Endothelial cell of umbilical vein (primary cell): ENCODE results near the gene TMEM81. TPM values are rescaled to one million over a fixed set of nuclear protein-coding genes. Genes with fewer than 3 reads are reported as not detected.

ENCODE experiments used
- BruUV-seq: library from RNA; stranded (reverse); fragments of 400-500 nt; replicated peaks from 2 replicates; lab custom pipeline; 2021; lab: Mats Ljungman, UMichigan
- CTCF ChIA-PET: fragments of 300-600, 350-600 bp; sonication (Branson Sonifier 250); formaldehyde crosslinking; loops from one replicate; lab custom pipeline; 2021; ENCODE audit warnings: antibody characterized with exemption, inconsistent platforms; lab: Charles Lee
- POLR2A ChIA-PET: fragments of 300-600, 350-600 bp; sonication (Branson Sonifier 250); formaldehyde crosslinking; loops from one replicate; lab custom pipeline; 2021; ENCODE audit warnings: antibody characterized with exemption, inconsistent platforms; lab: Charles Lee
- DNase-seq: peaks from one replicate; pipeline ENCODE4 v3.0.0-alpha.2; 2011; ENCODE audit warnings: low read depth, low spot score
- FAIRE-seq: peaks from 2 replicates; lab custom pipeline; 2011; peaks lifted over from hg19 to GRCh38; lab: Jason Lieb, UNC
- H2AFZ ChIP-seq: 2 replicates; pipeline ENCODE4 v1.6.0; 2012; ENCODE audit warnings: low read depth, low read length, control low read depth, inconsistent platforms
- H3K27ac ChIP-seq: 2 replicates; pipeline ENCODE4 v1.5.1; 2011; ENCODE audit warnings: low read depth, mild to moderate bottlenecking, control low read depth, low read length, moderate library complexity; ENCODE audit not compliant: insufficient read depth
- H3K27me3 ChIP-seq, 2 experiments: 2 replicates each; pipeline versions ENCODE4 v1.6.0 to v1.6.1; 2011; ENCODE audit warnings: low read length in 2 of 2, mixed read lengths in 1 of 2; ENCODE audit not compliant: control insufficient read depth in 2 of 2, insufficient read depth in 2 of 2
- H3K36me3 ChIP-seq, 2 experiments: 2 replicates in 1 of 2; 3 replicates in 1 of 2; pipeline ENCODE4 v1.5.1; 2011; ENCODE audit warnings: low read length in 2 of 2, mild to moderate bottlenecking in 1 of 2, moderate library complexity in 1 of 2; ENCODE audit not compliant: control insufficient read depth in 2 of 2, insufficient read depth in 2 of 2; ENCODE audit errors: extremely low read depth in 1 of 2
- H3K4me1 ChIP-seq: 3 replicates; pipeline ENCODE4 v1.5.1; 2011; ENCODE audit warnings: mild to moderate bottlenecking, low read length; ENCODE audit not compliant: control insufficient read depth, insufficient read depth; ENCODE audit errors: extremely low read depth
- H3K4me2 ChIP-seq: 2 replicates; pipeline ENCODE4 v1.6.1; 2011; ENCODE audit warnings: low read length, control low read depth, mixed read lengths; ENCODE audit not compliant: insufficient read depth
- H3K4me3 ChIP-seq, 3 experiments: fragments of 200-600 bp in 1 of 3; sonication (generic), shearing (Covaris generic) in 1 of 3; replicated peaks in 1 of 3; 2 replicates each; pipeline ENCODE4 v1.5.1; 2011 to 2016; ENCODE audit warnings: control low read depth in 3 of 3, low read length in 3 of 3, mild to moderate bottlenecking in 2 of 3, inconsistent platforms in 1 of 3, low read depth in 1 of 3, moderate library complexity in 1 of 3; ENCODE audit not compliant: insufficient read depth in 1 of 3
- H3K79me2 ChIP-seq: 2 replicates; pipeline ENCODE4 v1.6.0; 2012; ENCODE audit warnings: low read length, inconsistent platforms; ENCODE audit not compliant: control insufficient read depth, insufficient read depth
- H3K9ac ChIP-seq: replicated peaks from 2 replicates; pipeline ENCODE3; 2011; ENCODE audit warnings: low read length, control low read depth; ENCODE audit not compliant: insufficient read depth; ENCODE audit errors: extremely low read depth
- H3K9me1 ChIP-seq: replicated peaks from 3 replicates; pipeline ENCODE4 v1.6.0; 2011; ENCODE audit warnings: mild to moderate bottlenecking, low read length; ENCODE audit not compliant: control insufficient read depth, insufficient read depth; ENCODE audit errors: extremely low read depth
- H3K9me3 ChIP-seq: replicated peaks from 2 replicates; pipeline ENCODE4 v1.5.1; 2012; ENCODE audit warnings: low read length, inconsistent platforms; ENCODE audit not compliant: control insufficient read depth, insufficient read depth
- H4K20me1 ChIP-seq: replicated peaks from 2 replicates; pipeline ENCODE3; 2011; ENCODE audit warnings: mild to moderate bottlenecking, low read length; ENCODE audit not compliant: control insufficient read depth, insufficient read depth; ENCODE audit errors: extremely low read depth
- CTCF ChIP-seq, 2 donors: IDR thresholded peaks; 1 replicate in 1 of 2; 2 replicates in 1 of 2; pipeline ENCODE4 v1.5.1; 2011; ENCODE audit warnings: low read length in 2 of 2, mild to moderate bottlenecking in 2 of 2, moderate library complexity in 2 of 2, control low read depth in 1 of 2, inconsistent platforms in 1 of 2, low read depth in 1 of 2; ENCODE audit not compliant: insufficient read depth in 1 of 2; ENCODE audit errors: extremely low read depth in 1 of 2
- EZH2 ChIP-seq: IDR thresholded peaks from 2 replicates; pipeline ENCODE4 v1.6.1; 2012; ENCODE audit warnings: borderline replicate concordance, low read depth, mild to moderate bottlenecking, moderate library complexity, low read length, inconsistent platforms; ENCODE audit not compliant: severe bottlenecking
- FOS ChIP-seq: IDR thresholded peaks from 2 replicates; pipeline ENCODE4 v1.6.1; 2011; ENCODE audit warnings: mild to moderate bottlenecking, low read length, moderate library complexity, borderline replicate concordance; ENCODE audit not compliant: insufficient read depth
- GATA2 ChIP-seq: IDR thresholded peaks from 2 replicates; pipeline ENCODE4 v1.7.0; 2011; ENCODE audit warnings: low read depth, mild to moderate bottlenecking, moderate library complexity, mixed read lengths, low read length; ENCODE audit not compliant: insufficient read length, insufficient read depth
- JUN ChIP-seq: IDR thresholded peaks from 2 replicates; pipeline ENCODE4 v1.6.1; 2011; ENCODE audit warnings: borderline replicate concordance, low read depth; ENCODE audit not compliant: insufficient read length, insufficient read depth
- MAX ChIP-seq: IDR thresholded peaks from 2 replicates; pipeline ENCODE4 v1.6.1; 2011; ENCODE audit not compliant: insufficient read depth, insufficient read length
- MYC ChIP-seq: IDR thresholded peaks from one replicate; pipeline ENCODE4 v1.6.1; 2011; ENCODE audit warnings: mild to moderate bottlenecking, low read depth, low read length
- POLR2A ChIP-seq: IDR thresholded peaks from 2 replicates; pipeline ENCODE4 v1.6.1; 2012; ENCODE audit warnings: low read depth, mild to moderate bottlenecking, control low read depth, low read length
- POLR2AphosphoS5 ChIP-seq: IDR thresholded peaks from 2 replicates; pipeline ENCODE4 v1.6.1; 2012; ENCODE audit warnings: low read depth, mild to moderate bottlenecking, control low read depth, low read length, moderate library complexity; ENCODE audit not compliant: insufficient read depth
- dilution Hi-C: fragments of 300-500 bp; cut with MboI; formaldehyde crosslinking; loops from one replicate; pipeline ENCODE4 v1.15.0; 2019; ENCODE audit warnings: low sequenced_read_pairs; ENCODE audit not compliant: extremely low pct_ligation_motif_present
- intact Hi-C: fragments of 100-400 bp; cut with micrococcal nuclease; formaldehyde crosslinking; loops from one replicate; pipeline ENCODE4 v1.10.0; 2022
- polyA plus RNA-seq, 4 experiments: library from polyadenylated mRNA; depleted of rRNA in 3 of 4; stranded (reverse) in 3 of 4; unstranded in 1 of 4; fragments of >200 nt; gene quantifications; 2 replicates each; pipeline versions ENCODE4 v1.2.1 to v1.2.3, GENCODE V29; 2011 to 2012; ENCODE audit warnings: missing spikeins in 1 of 4
- total RNA-seq: library from RNA; stranded (reverse); gene quantifications from 2 replicates; pipeline ENCODE4 v1.2.3, GENCODE V29; 2021

The TMEM81 gene
- total and polyA plus RNA-seq, 2 donors (not counting 3 experiments of a cell fraction or from before 2014, with no cell fraction given) = 1.5 to 2.9 TPM

- no peak for TF ChIP-seq POLR2AphosphoS5
- no peak for TF ChIP-seq POLR2A
- no peak for TF ChIP-seq JUN
- no peak for TF ChIP-seq MYC
- TF ChIP-seq GATA2 = no peak
- no peak for TF ChIP-seq FOS
- no peak for TF ChIP-seq MAX
- no peak for TF ChIP-seq EZH2
- no peak for TF ChIP-seq CTCF (IDR thresholded peaks at IDR 0.05; ENCODE audit: extremely low read depth in 1 of 2, insufficient read depth in 1 of 2, low read depth in 1 of 2, low read length in 2 of 2)
- Histone ChIP-seq H3K4me2 (no peak overlapping the region), H2AFZ (no peak overlapping the region), H3K4me1 (no peaks in the 10 kb centered on the region), H3K36me3 (no peaks in the 10 kb centered on the region), H3K4me3 (no peak overlapping the region), H3K9me3 (no peaks in the 10 kb centered on the region), H4K20me1 (no peaks in the 10 kb centered on the region), H3K27ac (no peak overlapping the region), H3K9me1 (no peaks in the 10 kb centered on the region), H3K79me2 (no peaks in the 10 kb centered on the region), H3K9ac (no peak overlapping the region), H3K27me3 (peaks cover 0 to 2% of the 10 kb centered on the region in 2 experiments)
- ChIA-PET CTCF (interaction anchor here (0.7 to 4.0 kb wide), 34 partner anchors 9 to 496 kb away, joined by 3 to 304 read pairs (median 14); partner anchors contain the start of genes RBBP5, TMCC2 and TMEM81), POLR2A (no interaction called here)
- DNase-seq (no peak), FAIRE-seq (no peak)
- dilution Hi-C loops (no loop called here), intact Hi-C loops (no loop called here)
- BruUV-seq = no TSS peak
Measured at GRCh38 chr1:205062319-205062718, 21.9 kb downstream of the TMEM81 start.
